Activated naive CD4-positive, alpha-beta T cell treated with anti-CD3 and anti-CD28 coated beads, Interleukin-2, amount 50 U/mL, for 24 hours (primary cell): ENCODE results near the gene FXYD1.
A peak's percentile ranks its signal among the peaks of the same experiment; 100 is the strongest.

ENCODE experiments used
- H3K27ac Mint-ChIP-seq: one replicate; pipeline ENCODE4 v1.8.0; 2021; ENCODE audit warnings: mild to moderate bottlenecking, mixed read lengths
- H3K27me3 Mint-ChIP-seq: one replicate; pipeline ENCODE4 v1.8.0; 2021; ENCODE audit warnings: mixed read lengths
- H3K36me3 Mint-ChIP-seq: one replicate; pipeline ENCODE4 v1.8.0; 2021; ENCODE audit warnings: mixed read lengths
- H3K4me1 Mint-ChIP-seq: one replicate; pipeline ENCODE4 v1.8.0; 2021; ENCODE audit warnings: mixed read lengths
- H3K4me3 Mint-ChIP-seq: one replicate; pipeline ENCODE4 v1.8.0; 2021; ENCODE audit warnings: mild to moderate bottlenecking, mixed read lengths
- H3K9me3 Mint-ChIP-seq: one replicate; pipeline ENCODE4 v1.8.0; 2021; ENCODE audit warnings: mixed read lengths

Gene FXYD1

GRCh38 chr19:35176181-35176570 lies 37.6 kb downstream of the FXYD1 start:
- no peaks in the 10 kb centered on the region for H3K9me3 Mint-ChIP-seq
- H3K4me3 Mint-ChIP-seq: no peak overlapping the region
- H3K36me3 Mint-ChIP-seq: peaks cover 3% of the 10 kb centered on the region
- peaks cover 60% of the 10 kb centered on the region for H3K4me1 Mint-ChIP-seq
- no peaks in the 10 kb centered on the region for H3K27me3 Mint-ChIP-seq
- no peak overlapping the region for H3K27ac Mint-ChIP-seq

GRCh38 chr19:35177377-35178274 lies 39.0 kb downstream of the FXYD1 start:
- peaks cover 3% of the 10 kb centered on the region for H3K36me3 Mint-ChIP-seq
- H3K27me3 Mint-ChIP-seq: no peaks in the 10 kb centered on the region
- peaks cover 54% of the 10 kb centered on the region for H3K4me1 Mint-ChIP-seq
- H3K4me3 Mint-ChIP-seq: no peak overlapping the region
- no peaks in the 10 kb centered on the region for H3K9me3 Mint-ChIP-seq
- peak overlapping the region; percentile 15 for H3K27ac Mint-ChIP-seq

- H3K9me3 Mint-ChIP-seq: no peaks in the 10 kb centered on the region
- no peak overlapping the region for H3K27ac Mint-ChIP-seq
- no peak overlapping the region for H3K4me3 Mint-ChIP-seq
- H3K4me1 Mint-ChIP-seq: peaks cover 54% of the 10 kb centered on the region
- H3K27me3 Mint-ChIP-seq: no peaks in the 10 kb centered on the region
- H3K36me3 Mint-ChIP-seq: peaks cover 3% of the 10 kb centered on the region
Measured at GRCh38 chr19:35178701-35179100, 40.1 kb downstream of the FXYD1 start.

GRCh38 chr19:35179830-35180229 lies 41.2 kb downstream of the FXYD1 start:
- H3K4me1 Mint-ChIP-seq: peaks cover 54% of the 10 kb centered on the region
- peak overlapping the region; percentile 3 for H3K4me3 Mint-ChIP-seq
- no peak overlapping the region for H3K27ac Mint-ChIP-seq

DNA sequence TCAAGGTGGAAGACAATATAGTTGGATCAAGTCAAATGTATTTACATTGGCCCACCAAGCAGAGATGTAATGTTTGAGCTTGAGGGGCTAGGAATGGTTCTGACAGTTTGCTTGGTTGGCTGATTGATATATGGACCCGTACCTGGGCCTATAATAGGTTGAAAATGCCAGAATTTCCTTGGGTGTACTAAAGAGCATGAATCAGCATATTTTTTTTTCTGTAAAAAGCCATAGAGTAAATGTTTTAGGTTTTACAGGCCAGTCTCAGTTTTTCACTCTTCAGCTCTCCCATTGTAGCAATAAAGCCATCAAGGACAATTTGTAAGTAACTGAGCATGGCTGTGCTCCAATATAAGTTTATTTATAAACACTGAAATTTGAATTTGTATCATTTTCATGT lies 42.8 kb downstream of the FXYD1 start:
- Mint-ChIP-seq H3K27me3 (no peaks in the 10 kb centered on the region), H3K9me3 (no peaks in the 10 kb centered on the region), H3K4me1 (peaks cover 46% of the 10 kb centered on the region), H3K4me3 (no peak overlapping the region), H3K27ac (no peak overlapping the region), H3K36me3 (peaks cover 2% of the 10 kb centered on the region)

More at GRCh38 chr19:35179830-35180229, 41.2 kb downstream of the FXYD1 start:
- no peaks in the 10 kb centered on the region for H3K9me3 Mint-ChIP-seq
- H3K27me3 Mint-ChIP-seq: no peaks in the 10 kb centered on the region
- peaks cover 5% of the 10 kb centered on the region for H3K36me3 Mint-ChIP-seq

DNA sequence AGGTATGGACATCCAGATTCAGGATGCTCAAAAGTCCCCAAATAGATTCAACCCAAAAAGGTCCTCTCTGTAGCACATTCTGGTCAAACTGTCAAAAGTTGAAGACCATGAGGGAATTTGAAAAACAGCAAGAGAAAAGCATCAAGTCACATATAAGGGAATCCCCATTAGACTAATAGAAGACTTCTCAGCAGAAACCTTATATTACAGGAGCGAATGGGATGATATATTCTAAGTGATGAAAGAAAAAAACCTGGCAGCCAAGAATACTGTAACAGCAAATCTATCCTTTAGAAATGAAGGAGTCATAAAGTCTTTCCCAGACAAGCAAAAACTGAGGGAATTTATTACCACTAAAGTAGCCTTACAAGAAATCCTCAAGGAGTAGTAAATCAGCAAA lies 45.6 kb downstream of the FXYD1 start:
- Mint-ChIP-seq H3K36me3 (peaks cover 3% of the 10 kb centered on the region), H3K4me1 (peaks cover 27% of the 10 kb centered on the region), H3K9me3 (no peaks in the 10 kb centered on the region), H3K4me3 (no peak overlapping the region), H3K27me3 (no peaks in the 10 kb centered on the region), H3K27ac (no peak overlapping the region)

DNA sequence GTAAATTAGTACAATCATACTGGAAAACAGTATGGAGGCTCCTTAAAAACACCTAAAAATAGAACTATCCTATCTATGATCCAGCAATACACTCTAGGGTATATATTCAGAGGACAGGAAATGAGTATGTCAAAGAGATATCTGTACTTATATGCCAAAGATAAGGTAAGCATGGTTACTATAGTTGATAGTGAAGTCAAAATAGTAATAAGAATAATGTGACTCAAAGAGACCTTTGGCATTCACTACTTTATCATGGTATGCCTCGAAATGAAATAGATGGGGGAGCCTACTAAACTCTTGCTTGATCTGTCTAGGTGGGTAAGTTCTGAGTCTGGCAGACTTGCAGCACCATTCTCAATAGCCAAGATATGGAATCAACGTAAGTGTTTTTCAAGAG lies 46.3 kb downstream of the FXYD1 start:
- no peak overlapping the region for H3K27ac Mint-ChIP-seq

More for the DNA sequence above, 46.3 kb downstream of the FXYD1 start:
- Mint-ChIP-seq H3K9me3 (no peaks in the 10 kb centered on the region), H3K27me3 (no peaks in the 10 kb centered on the region), H3K4me3 (no peak overlapping the region), H3K4me1 (peaks cover 21% of the 10 kb centered on the region), H3K36me3 (peaks cover 3% of the 10 kb centered on the region)
